Measurements from ENCODE around the gene BICRAL. TPM values are rescaled to one million over a fixed set of nuclear protein-coding genes. Genes with fewer than 3 reads are reported as not detected.

The BICRAL gene
- total RNA-seq, 1 donor from 2014 or later: 6.2 TPM

- Mint-ChIP-seq H3K27me3 (ENCODE audit: low read depth) (no peaks in the 10 kb centered on the region), H3K4me1 (no peaks in the 10 kb centered on the region), H3K9me3 (no peaks in the 10 kb centered on the region), H3K4me3 (no peak overlapping the region), H3K27ac (ENCODE audit: unreplicated experiment) (no peak overlapping the region), H3K36me3 (ENCODE audit: low read depth) (no peaks in the 10 kb centered on the region)
- DNase-seq (ENCODE audit: low read depth, low spot score): no peak
- TF ChIP-seq, protein P1, sequence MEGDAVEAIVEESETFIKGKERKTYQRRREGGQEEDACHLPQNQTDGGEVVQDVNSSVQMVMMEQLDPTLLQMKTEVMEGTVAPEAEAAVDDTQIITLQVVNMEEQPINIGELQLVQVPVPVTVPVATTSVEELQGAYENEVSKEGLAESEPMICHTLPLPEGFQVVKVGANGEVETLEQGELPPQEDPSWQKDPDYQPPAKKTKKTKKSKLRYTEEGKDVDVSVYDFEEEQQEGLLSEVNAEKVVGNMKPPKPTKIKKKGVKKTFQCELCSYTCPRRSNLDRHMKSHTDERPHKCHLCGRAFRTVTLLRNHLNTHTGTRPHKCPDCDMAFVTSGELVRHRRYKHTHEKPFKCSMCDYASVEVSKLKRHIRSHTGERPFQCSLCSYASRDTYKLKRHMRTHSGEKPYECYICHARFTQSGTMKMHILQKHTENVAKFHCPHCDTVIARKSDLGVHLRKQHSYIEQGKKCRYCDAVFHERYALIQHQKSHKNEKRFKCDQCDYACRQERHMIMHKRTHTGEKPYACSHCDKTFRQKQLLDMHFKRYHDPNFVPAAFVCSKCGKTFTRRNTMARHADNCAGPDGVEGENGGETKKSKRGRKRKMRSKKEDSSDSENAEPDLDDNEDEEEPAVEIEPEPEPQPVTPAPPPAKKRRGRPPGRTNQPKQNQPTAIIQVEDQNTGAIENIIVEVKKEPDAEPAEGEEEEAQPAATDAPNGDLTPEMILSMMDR (conservative IDR thresholded peaks at IDR 0.05): no peak
Measured at GRCh38 chr6:42821846-42822245, 40.0 kb downstream of the BICRAL start.

DNA sequence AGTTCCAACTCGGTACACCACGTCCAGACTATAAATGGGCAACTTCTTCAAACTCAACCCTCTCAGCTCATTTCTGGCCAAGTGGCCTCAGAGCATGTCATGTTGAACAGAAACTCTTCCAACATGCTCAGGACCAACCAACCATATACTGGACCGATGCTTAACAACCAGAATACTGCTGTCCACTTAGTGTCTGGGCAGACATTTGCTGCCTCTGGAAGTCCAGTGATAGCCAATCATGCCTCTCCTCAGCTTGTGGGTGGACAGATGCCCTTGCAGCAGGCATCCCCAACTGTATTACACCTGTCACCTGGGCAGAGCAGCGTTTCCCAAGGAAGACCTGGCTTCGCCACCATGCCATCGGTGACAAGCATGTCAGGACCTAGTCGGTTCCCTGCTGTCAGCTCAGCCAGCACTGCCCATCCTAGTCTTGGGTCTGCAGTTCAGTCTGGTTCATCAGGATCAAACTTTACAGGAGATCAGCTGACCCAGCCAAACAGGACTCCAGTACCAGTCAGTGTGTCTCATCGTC lies 47.8 kb downstream of the BICRAL start:
- H3K36me3 Mint-ChIP-seq (ENCODE audit: low read depth): peaks cover 6% of the 10 kb centered on the region
- H3K4me1 Mint-ChIP-seq: no peaks in the 10 kb centered on the region
- no peak for DNase-seq (ENCODE audit: low read depth, low spot score)
- H3K9me3 Mint-ChIP-seq: no peaks in the 10 kb centered on the region
- no peak overlapping the region for H3K4me3 Mint-ChIP-seq
- H3K27ac Mint-ChIP-seq (ENCODE audit: unreplicated experiment): peak overlapping the region; percentile 86
- TF ChIP-seq, protein P1 (conservative IDR thresholded peaks at IDR 0.05): no peak
- H3K27me3 Mint-ChIP-seq (ENCODE audit: low read depth): no peaks in the 10 kb centered on the region

- H3K4me1 Mint-ChIP-seq: no peaks in the 10 kb centered on the region
- peaks cover 6% of the 10 kb centered on the region for H3K36me3 Mint-ChIP-seq (ENCODE audit: low read depth)
- H3K27ac Mint-ChIP-seq (ENCODE audit: unreplicated experiment): no peak overlapping the region
- no peaks in the 10 kb centered on the region for H3K9me3 Mint-ChIP-seq
- no peak for DNase-seq (ENCODE audit: low read depth, low spot score)
- TF ChIP-seq, protein P1 (conservative IDR thresholded peaks at IDR 0.05): no peak
- H3K27me3 Mint-ChIP-seq (ENCODE audit: low read depth): no peaks in the 10 kb centered on the region
- H3K4me3 Mint-ChIP-seq: no peak overlapping the region
Measured at GRCh38 chr6:42831237-42831636, 49.4 kb downstream of the BICRAL start.

GRCh38 chr6:42834056-42834455 lies 52.2 kb downstream of the BICRAL start:
- TF ChIP-seq, protein P1 (conservative IDR thresholded peaks at IDR 0.05): no peak
- Mint-ChIP-seq H3K4me3 (no peak overlapping the region), H3K27me3 (ENCODE audit: low read depth) (no peaks in the 10 kb centered on the region), H3K27ac (ENCODE audit: unreplicated experiment) (no peak overlapping the region), H3K9me3 (no peaks in the 10 kb centered on the region), H3K36me3 (ENCODE audit: low read depth) (peaks cover 2% of the 10 kb centered on the region), H3K4me1 (no peaks in the 10 kb centered on the region)
- no peak for DNase-seq (ENCODE audit: low read depth, low spot score)

DNA sequence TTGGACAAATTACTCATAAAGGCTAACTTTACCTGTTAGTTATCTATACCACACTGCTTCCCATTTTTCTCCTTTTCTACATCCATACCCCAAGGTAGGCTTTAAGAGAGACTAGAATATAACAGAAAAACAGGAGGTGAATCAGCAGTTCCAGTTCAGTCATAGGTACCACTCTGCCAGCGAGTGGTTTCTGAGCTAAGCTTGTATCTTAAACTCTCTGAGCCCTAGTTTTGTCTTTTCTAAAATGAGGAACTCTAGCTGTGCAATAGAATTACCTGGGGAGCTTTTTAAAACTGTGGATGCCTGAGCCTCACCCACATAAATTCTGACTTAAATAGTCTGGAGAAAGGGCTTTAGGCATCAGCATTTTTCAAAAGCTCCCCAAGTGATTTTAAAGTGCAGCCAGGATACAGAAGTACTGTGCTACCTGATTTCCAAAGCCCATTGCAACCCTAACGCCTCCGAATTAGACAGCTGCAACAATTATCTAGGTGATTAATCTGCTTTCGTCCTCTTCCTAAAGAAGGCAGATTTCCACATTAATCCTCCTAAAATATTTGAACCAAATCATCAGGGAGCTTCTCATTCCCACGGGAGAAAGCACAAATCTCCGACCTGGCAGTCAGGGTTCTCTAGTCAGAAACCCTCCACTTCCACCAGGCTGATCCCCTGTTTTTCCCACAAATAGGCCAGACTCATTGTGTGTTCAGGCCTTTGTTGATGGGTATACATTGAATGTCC lies 60.2 kb downstream of the BICRAL start:
- DNase-seq (ENCODE audit: low read depth, low spot score): no peak
- H3K4me1 Mint-ChIP-seq: no peaks in the 10 kb centered on the region
- H3K4me3 Mint-ChIP-seq: no peak overlapping the region
- H3K36me3 Mint-ChIP-seq (ENCODE audit: low read depth): peaks cover 7% of the 10 kb centered on the region
- no peaks in the 10 kb centered on the region for H3K9me3 Mint-ChIP-seq
- H3K27ac Mint-ChIP-seq (ENCODE audit: unreplicated experiment): no peak overlapping the region
- no peaks in the 10 kb centered on the region for H3K27me3 Mint-ChIP-seq (ENCODE audit: low read depth)
- TF ChIP-seq, protein P1 (conservative IDR thresholded peaks at IDR 0.05): no peak
